A549 (cell line): ENCODE data around the gene UST.

Experiments
- CBX2 ChIP-seq: fragments of 200-600 bp; sonication (generic); IDR thresholded peaks from 2 replicates; pipeline ENCODE4 v1.6.1; 2016; ENCODE audit warnings: low read depth, mild to moderate bottlenecking, borderline replicate concordance
- CTCF ChIP-seq: fragments of >200 bp; sonication (Bioruptor Twin); formaldehyde crosslinking; IDR thresholded peaks from 3 replicates; pipeline ENCODE4 v1.5.1; 2016
- EP300 ChIP-seq, 2 experiments: fragments of >200 bp; sonication (Bioruptor Twin); formaldehyde crosslinking; IDR thresholded peaks; 2 replicates in 1 of 2; 3 replicates in 1 of 2; pipeline ENCODE4 v1.6.1; 2016 to 2017
- MAFK ChIP-seq: fragments of 450-650 bp; IDR thresholded peaks from 2 replicates; pipeline ENCODE4 v1.6.1; 2014; ENCODE audit not compliant: partially characterized antibody
- MAZ ChIP-seq: fragments of 150-350 bp; IDR thresholded peaks from 2 replicates; pipeline ENCODE4 v1.6.1; 2014; ENCODE audit warnings: antibody characterized with exemption, low read depth, low read length, borderline replicate concordance
- PBX3 ChIP-seq: IDR thresholded peaks from 2 replicates; pipeline ENCODE4 v1.6.1; 2012
- POLR2AphosphoS2 ChIP-seq: conservative IDR thresholded peaks from 2 replicates; pipeline ENCODE4 v1.6.1; 2012; ENCODE audit warnings: low read length, improper control_type of control experiment, inconsistent platforms
- REST ChIP-seq: fragments of 200-600 bp; sonication (generic); IDR thresholded peaks from 2 replicates; pipeline ENCODE4 v1.6.1; 2016; ENCODE audit warnings: antibody characterized with exemption, mild to moderate bottlenecking, moderate library complexity
- RFX5 ChIP-seq: fragments of 450-650 bp; IDR thresholded peaks from 2 replicates; pipeline ENCODE4 v1.7.1; 2014; ENCODE audit warnings: antibody characterized with exemption, mild to moderate bottlenecking, moderate library complexity
- SMC3 ChIP-seq: fragments of >200 bp; sonication (Bioruptor Twin); formaldehyde crosslinking; IDR thresholded peaks from 3 replicates; pipeline ENCODE4 v1.6.1; 2018; ENCODE audit warnings: inconsistent platforms
- SREBF2 ChIP-seq: fragments of 450-650 bp; IDR thresholded peaks from 2 replicates; pipeline ENCODE4 v1.6.1; 2014; ENCODE audit warnings: mild to moderate bottlenecking, moderate library complexity

- no peak for TF ChIP-seq CTCF
- no peak for TF ChIP-seq POLR2AphosphoS2
- TF ChIP-seq SREBF2 = no peak
- no peak for TF ChIP-seq RFX5
- no peak for TF ChIP-seq PBX3
- no peak for TF ChIP-seq MAFK
- TF ChIP-seq CBX2 = no peak
- no peak for TF ChIP-seq MAZ
- TF ChIP-seq EP300 (IDR thresholded peaks at IDR 0.05) = no peak
- no peak for TF ChIP-seq REST
- TF ChIP-seq SMC3 = no peak
Measured at GRCh38 chr6:148874698-148875293, 128.0 kb downstream of the UST start.
